Measurements from ENCODE around the gene PLEKHA3.
A peak's percentile ranks its signal among the peaks of the same experiment; 100 is the strongest.

Gene PLEKHA3

GRCh38 chr2:178480227-178481181, at the start of gene PLEKHA3:
TSS of gene PLEKHA3 (plus strand) at chr2:178480457. CDS start at chr2:178480870, 413 bp downstream.
- peak within 1 kb of the TSS; percentile 94 for H3K27ac ChIP-seq
- peaks cover 19% of the 10 kb centered on the region for H3K79me2 ChIP-seq
- no peak for TF ChIP-seq CTCF (IDR thresholded peaks at IDR 0.05)
- H3K9ac ChIP-seq, result no peak within 1 kb of the TSS
- no peaks in the 10 kb centered on the region for H3K27me3 ChIP-seq (ENCODE audit: control insufficient read depth, insufficient read depth, low read length)
- no peaks in the 10 kb centered on the region for H3K36me3 ChIP-seq (ENCODE audit: control insufficient read depth, insufficient read depth, low read length)
- no peaks in the 10 kb centered on the region for H3K9me3 ChIP-seq (ENCODE audit: control insufficient read depth, low read length)
- H3K4me3 ChIP-seq (ENCODE audit: low read depth, low read length), result peak within 1 kb of the TSS; percentile 81
- H2AFZ ChIP-seq, result peak within 1 kb of the TSS; percentile 78
- peak within 1 kb of the TSS; percentile 99 for H3K4me2 ChIP-seq (ENCODE audit: low read length)
- peaks cover 3% of the 10 kb centered on the region for H3K4me1 ChIP-seq

- Histone ChIP-seq H3K36me3 (ENCODE audit: control insufficient read depth, insufficient read depth, low read length) (no peaks in the 10 kb centered on the region), H3K9ac (no peak overlapping the region)
These were observed 43.6 kb upstream of the PLEKHA3 start for GRCh38 chr2:178436662-178437061.

GRCh38 chr2:178441426-178441825, 38.8 kb upstream of the PLEKHA3 start:
- no peak for TF ChIP-seq CTCF (IDR thresholded peaks at IDR 0.05)
- peaks cover 3% of the 10 kb centered on the region for H3K79me2 ChIP-seq
- H3K4me2 ChIP-seq (ENCODE audit: low read length), result no peak overlapping the region
- H3K9ac ChIP-seq, result no peak overlapping the region
- no peak overlapping the region for H3K27ac ChIP-seq
- H3K27me3 ChIP-seq (ENCODE audit: control insufficient read depth, insufficient read depth, low read length), result no peaks in the 10 kb centered on the region
- H3K36me3 ChIP-seq (ENCODE audit: control insufficient read depth, insufficient read depth, low read length), result no peaks in the 10 kb centered on the region
- no peak overlapping the region for H2AFZ ChIP-seq
- H3K9me3 ChIP-seq (ENCODE audit: control insufficient read depth, low read length), result no peaks in the 10 kb centered on the region
- H3K4me3 ChIP-seq (ENCODE audit: low read depth, low read length), result no peak overlapping the region
- no peaks in the 10 kb centered on the region for H3K4me1 ChIP-seq

More at GRCh38 chr2:178436662-178437061, 43.6 kb upstream of the PLEKHA3 start:
- H3K27ac ChIP-seq, result no peak overlapping the region
- H2AFZ ChIP-seq, result no peak overlapping the region
- no peaks in the 10 kb centered on the region for H3K27me3 ChIP-seq (ENCODE audit: control insufficient read depth, insufficient read depth, low read length)
- TF ChIP-seq CTCF (IDR thresholded peaks at IDR 0.05), result no peak
- H3K9me3 ChIP-seq (ENCODE audit: control insufficient read depth, low read length), result no peaks in the 10 kb centered on the region
- H3K4me3 ChIP-seq (ENCODE audit: low read depth, low read length), result no peak overlapping the region
- H3K79me2 ChIP-seq, result no peaks in the 10 kb centered on the region
- H3K4me2 ChIP-seq (ENCODE audit: low read length), result no peak overlapping the region
- H3K4me1 ChIP-seq, result no peaks in the 10 kb centered on the region

DNA sequence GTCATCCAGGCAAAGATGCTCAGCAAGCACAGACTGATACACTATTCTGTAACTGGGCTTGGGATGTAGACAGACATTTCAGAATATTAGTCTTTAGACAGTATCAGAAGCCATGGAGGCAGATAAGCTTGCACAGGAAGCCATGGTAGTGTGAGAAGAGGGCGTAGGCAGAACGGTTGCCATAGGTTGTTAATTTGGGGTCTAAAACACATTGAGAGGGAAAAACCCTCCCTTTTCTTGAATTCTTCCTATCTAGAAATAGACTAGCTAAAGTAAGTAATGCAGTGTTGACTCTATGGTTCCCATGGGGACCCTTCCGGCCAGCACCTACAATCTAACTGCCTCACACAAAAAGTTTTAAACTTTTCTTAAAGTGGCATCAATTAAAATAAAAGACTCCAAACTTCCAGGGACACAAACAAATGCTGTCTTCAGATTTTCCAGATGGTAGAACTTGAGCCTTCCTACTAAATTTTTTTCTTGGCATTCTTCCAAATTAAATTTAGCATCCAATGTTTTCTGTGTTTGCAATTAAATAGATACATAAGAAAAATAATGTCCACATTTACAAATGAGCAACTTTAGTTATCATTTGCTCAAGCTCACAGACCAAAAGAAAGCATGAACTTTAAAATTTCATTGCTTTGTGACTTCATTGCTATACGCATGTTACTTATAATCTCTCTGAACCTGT, 31.1 kb upstream of the PLEKHA3 start:
- H3K4me1 ChIP-seq, result peaks cover 19% of the 10 kb centered on the region
- H3K4me2 ChIP-seq (ENCODE audit: low read length), result peak overlapping the region; percentile 55
- H3K27me3 ChIP-seq (ENCODE audit: control insufficient read depth, insufficient read depth, low read length), result no peaks in the 10 kb centered on the region
- peak overlapping the region; percentile 82 for H3K4me3 ChIP-seq (ENCODE audit: low read depth, low read length)
- H2AFZ ChIP-seq, result no peak overlapping the region
- H3K36me3 ChIP-seq (ENCODE audit: control insufficient read depth, insufficient read depth, low read length), result no peaks in the 10 kb centered on the region
- TF ChIP-seq CTCF (IDR thresholded peaks at IDR 0.05), result no peak
- H3K79me2 ChIP-seq, result peaks cover 3% of the 10 kb centered on the region
- no peaks in the 10 kb centered on the region for H3K9me3 ChIP-seq (ENCODE audit: control insufficient read depth, low read length)
- no peak overlapping the region for H3K9ac ChIP-seq
- H3K27ac ChIP-seq, result no peak overlapping the region
